NCI-H2196 (cell line): Measurements from ENCODE around the gene YPEL2.

Experiments used
- DNase-seq: peaks from one replicate; lab custom pipeline; 2025; ENCODE audit not compliant: unreplicated experiment; lab: John Stamatoyannopoulos, UW

YPEL2 gene

GRCh38 chr17:59356543-59357218 is 25.2 kb downstream of the YPEL2 start:
- DNase-seq = no peak

DNA sequence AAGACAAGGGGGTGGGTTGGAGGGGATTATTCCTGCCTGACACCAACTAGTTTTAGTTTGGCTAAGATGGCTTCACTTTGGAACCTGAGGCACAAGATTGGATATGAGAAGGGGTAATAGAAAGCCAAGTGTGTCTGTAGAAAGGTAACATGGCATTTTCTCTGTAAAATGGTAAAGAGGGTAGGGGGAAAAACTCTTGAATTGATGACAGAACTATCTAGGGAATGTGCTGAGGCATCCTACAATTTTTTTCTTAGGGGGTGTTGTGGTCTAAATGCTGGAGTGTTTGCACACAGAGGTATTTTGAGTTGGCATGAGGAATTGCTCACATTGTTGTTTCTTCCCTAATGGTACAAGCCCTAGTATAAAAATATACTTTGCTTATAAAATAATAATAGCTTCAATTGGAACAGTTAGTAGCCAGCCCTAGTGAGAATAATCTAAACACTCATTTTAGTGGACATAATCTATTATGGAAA is 25.8 kb downstream of the YPEL2 start:
- DNase-seq = no peak

DNA sequence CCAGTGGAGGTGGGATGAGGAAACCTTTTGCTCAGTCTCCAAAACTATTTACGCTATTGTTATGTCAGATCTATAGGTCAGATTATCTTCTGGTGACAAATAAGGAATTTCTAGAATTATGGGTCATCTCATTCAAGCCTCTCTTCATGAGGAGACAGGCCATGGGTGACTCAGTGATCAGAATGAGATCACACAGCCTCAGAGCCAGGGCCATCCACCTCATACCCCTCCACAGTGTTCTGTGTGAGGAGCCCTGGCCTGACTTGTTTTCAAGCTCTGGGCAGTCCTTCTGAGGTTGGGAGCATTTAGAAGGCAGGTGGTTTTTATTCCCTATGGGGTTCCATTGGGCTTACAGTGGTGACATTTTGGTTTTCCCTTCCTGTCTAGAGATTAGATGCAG is 26.5 kb downstream of the YPEL2 start:
- no peak for DNase-seq

DNA sequence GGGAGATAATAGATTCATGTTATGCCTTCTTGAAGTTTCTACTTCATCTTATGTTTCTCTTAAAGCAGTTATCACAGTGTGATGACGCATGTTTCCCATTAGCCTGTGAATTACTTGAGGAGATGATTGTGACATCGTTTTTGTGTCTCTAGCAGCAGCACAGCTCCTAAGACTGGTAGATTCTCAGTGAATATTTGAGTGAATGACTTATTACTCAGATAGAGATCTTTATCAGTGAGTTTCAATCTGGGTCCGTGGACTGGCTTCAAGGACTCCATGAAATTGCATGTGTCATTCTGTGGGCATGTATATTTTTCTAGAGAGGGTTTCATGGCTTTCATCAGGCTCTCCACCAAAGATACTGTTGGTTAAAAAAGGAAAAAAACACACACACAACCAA is 29.9 kb downstream of the YPEL2 start:
- no peak for DNase-seq

- DNase-seq = no peak
Measured at GRCh38 chr17:59361916-59362810, 30.7 kb downstream of the YPEL2 start.

DNA sequence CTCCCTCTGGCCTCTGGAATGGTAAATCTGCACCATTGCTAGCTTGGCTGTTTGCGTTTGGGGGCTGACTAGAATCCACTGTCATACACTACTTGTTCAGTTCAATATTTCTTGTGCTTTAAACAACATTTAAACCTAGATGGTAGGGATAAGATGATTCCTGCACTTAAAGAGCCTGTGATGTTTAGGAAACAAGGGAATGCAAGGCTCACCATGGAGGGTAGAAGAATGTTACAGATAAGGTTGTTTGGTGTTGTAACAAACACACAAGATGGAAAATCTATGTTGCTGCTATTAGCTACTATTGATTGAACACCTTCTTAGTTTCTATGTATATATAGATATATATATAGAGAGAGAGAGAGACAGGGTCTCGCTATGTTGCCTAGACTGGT is 31.4 kb downstream of the YPEL2 start:
- DNase-seq = no peak

- DNase-seq = peak; percentile 31
Measured at GRCh38 chr17:59365383-59365981, 34.0 kb downstream of the YPEL2 start.

DNA sequence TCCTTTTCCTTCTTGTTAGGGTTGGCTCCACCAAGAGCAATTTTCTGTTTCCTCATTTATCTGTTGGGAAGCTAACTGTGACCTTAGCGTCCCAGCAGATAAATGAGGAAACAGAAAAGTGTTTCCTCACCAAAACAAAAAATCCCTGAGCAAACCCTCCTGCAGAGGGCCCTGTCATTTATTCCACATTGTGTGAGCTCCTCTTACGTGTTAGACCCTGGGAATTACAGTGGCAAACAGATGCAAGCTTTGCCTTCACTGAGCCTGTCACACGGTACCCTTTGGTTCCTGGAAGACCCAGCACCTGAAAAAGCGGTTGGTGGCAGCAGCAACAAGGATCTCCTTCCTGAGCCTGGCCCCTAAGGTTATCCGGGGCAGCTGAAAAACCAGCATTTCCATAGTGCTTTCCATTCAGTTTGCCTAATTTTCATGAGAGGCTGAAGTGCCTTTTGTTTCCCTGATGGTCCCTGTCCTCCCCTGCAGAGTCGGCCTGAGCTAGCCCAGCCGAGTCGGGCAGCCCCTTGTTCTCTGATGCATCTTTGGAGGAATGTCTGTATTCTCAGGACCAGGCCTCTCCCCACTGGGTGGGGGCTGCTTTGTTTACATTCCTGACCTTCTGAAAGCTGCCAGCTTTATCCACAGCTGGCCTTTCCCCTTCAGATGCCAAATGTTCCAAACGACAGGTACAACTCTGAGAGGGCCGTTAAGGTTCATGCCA is 34.7 kb downstream of the YPEL2 start:
- no peak for DNase-seq

DNA sequence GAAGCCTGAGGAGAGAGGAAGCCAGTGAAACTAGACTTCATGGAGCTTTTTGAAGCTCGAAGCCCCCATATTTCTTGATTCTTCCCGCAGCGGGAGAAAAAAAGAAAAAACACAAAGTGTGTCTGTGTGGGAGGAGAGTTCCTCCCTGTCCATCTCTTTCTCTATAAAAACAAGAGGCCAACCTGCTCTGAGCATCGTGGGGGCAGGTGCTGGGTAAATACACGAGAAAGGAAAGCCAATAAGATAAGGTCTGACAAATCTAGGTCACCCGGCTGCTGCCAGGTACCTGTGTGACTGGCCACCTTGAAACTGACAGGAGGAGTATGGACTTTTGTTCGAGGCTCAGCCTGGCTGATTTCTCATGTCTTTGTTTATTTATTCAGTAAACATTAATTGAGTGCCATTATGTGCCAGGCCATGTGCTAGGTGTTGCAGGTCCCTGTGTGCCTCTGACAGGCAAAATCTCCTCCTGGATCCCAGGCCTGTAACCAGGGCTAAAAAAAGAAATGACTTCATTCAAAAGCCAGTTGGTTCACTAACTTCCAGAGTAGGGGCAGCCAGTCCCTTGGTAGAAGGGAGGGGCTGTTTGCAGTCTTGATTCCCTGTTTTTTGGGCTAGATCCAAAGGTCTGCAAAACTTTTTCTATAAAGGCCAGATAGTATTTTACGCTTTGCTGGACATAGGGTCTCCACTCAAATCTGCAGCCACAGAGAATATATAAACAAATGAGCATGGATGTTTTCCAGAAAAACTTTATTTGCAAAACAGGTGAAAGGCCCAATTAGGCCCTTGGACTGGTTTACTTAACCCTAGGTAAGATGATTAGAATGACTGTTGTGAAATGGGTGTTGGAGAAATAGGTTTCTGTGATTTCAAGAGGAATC is 35.6 kb downstream of the YPEL2 start:
- DNase-seq = peak; percentile 51

- DNase-seq = no peak
Measured at GRCh38 chr17:59367657-59368045, 36.2 kb downstream of the YPEL2 start.

DNA sequence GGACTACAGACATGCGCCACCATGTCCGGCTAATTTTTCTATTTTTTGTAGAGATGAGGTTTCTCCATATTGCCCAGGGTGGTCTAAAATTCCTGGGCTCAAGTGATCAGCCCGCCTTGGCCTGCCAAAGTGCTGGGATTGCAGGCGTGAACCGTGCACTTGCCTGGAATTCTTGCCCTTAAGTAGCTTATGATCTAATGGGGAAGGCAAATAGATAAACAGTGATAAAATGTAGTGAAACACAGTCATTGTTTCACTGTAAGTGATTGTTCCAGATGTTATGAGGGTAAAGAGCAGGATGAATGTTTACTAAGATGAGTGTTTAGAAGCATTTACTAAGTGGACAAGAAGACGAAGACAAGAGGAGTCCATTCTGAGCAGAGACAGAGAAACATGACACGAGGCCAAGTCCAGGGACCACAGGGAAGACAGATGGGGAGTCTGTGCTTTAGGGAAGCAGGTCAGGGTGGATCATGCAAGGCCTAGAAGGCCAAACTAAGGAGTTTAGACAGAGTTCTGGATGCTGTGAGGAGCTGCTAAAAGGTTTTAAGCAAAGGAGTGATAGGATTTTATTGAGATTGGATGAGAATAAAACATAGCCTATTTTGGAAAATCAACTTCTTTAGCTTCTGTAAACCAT is 36.9 kb downstream of the YPEL2 start:
- DNase-seq = no peak

GRCh38 chr17:59369031-59369975 is 37.8 kb downstream of the YPEL2 start:
- DNase-seq = no peak

GRCh38 chr17:59370593-59371299 is 39.3 kb downstream of the YPEL2 start:
- no peak for DNase-seq

DNA sequence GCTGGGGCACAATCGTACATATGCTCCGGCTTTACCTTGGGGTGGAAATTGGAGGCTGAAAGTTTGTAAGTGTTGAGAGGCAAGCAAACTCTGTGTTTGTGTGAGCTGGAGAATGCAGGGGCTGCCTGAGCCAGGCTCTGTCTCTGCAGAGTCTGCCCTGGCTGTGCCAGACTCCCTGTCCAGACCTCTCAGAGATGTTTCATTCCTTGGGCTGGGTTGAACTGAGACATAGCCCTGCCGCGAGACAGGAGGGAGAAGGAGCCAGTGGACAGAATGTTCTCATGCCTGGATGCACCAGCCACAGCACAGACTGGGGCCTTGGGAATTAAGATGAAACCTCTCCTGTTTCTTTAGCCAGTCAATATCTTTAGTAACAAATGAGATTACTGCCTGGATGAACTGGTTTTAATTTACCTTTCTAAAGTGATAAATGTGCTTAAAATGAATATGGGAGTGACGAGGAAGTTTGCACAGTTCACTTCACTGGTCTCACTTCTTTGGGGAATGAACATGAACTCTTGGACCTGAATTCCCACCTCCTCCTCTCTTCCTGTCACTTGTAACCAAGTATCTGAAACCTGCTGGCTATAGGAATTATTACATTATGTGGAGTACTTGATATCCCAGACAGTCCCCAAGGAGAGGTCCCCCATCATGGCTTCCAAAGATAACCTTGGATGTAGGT is 40.1 kb downstream of the YPEL2 start:
- DNase-seq = no peak

- DNase-seq = no peak
Measured at GRCh38 chr17:59372138-59372751, 40.8 kb downstream of the YPEL2 start.

DNA sequence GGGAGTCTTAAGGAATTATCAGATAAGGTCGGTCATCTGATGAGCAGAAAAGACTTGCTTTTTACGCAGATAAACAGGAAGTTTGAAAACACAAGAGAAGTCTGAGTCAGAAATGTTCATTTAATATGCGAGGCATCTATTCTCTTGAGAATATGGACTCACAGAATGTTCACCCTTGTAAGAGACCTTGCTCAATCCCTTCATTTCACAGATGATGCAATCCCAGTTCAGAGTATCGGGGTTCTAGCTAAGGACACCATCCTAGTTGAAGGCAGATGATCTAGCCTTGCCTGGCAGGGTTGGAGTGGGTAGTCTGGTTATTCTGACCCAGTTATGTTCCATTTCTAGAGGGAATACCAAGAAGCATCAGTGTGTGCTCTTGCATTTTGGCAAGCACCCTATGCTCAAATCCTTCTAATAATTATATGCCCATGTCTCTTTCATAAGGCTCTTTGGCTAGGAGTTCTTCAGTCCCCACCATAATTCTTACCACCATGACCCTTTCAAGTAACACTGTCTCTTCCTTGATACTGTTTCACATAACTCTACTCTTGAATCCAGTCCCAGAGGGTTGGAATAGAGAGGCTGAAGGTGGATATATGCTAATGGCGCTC is 42.5 kb downstream of the YPEL2 start:
- no peak for DNase-seq

DNA sequence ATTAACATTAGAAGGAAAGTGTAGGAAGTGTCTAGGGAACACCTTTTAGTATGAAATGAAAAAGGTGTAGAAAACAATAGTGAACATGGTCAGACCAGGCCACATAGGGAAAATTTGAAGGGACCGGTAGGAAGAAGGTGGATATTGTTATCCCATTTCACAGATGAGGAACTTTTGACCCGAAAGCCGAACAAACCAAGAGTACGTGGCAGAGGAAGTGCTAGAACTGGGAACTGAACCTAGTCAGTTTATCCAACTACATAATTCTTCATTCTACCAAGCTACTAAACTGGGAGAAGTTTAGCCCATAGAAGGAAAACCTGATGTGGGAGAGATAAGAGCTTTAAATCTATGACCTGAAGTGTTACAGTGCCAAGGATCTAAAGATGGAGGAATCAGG is 43.2 kb downstream of the YPEL2 start:
- no peak for DNase-seq
